ENCODE measurements around the gene TEX264. TPM values are rescaled to one million over a fixed set of nuclear protein-coding genes. Genes with fewer than 3 reads are reported as not detected.

TEX264 gene
- total RNA-seq, 4 donors from 2014 or later: 74.3 to 135 (median 122) TPM

GRCh38 chr3:51706021-51706485, 35.0 kb downstream of the TEX264 start:
- Histone ChIP-seq H3K9me3 (no peaks in the 10 kb centered on the region), H3K36me3 (peaks cover 10 to 19% of the 10 kb centered on the region in 2 donors), H3K27ac (no peak overlapping the region), H3K4me1 (peaks cover 4 to 9% of the 10 kb centered on the region in 2 donors), H3K4me3 (replicated peaks in 1 of 3) (no peak overlapping the region), H3K27me3 (no peaks in the 10 kb centered on the region)
- intact Hi-C loops (cut with DNase I): no loop called here
- no peak for DNase-seq
- WGBS, 2 donors: 75 to 86% methylated on average over 3 of the region's 3 CpGs
- TF ChIP-seq POLR2A (IDR thresholded peaks at IDR 0.05): no peak
- TF ChIP-seq, protein P1, sequence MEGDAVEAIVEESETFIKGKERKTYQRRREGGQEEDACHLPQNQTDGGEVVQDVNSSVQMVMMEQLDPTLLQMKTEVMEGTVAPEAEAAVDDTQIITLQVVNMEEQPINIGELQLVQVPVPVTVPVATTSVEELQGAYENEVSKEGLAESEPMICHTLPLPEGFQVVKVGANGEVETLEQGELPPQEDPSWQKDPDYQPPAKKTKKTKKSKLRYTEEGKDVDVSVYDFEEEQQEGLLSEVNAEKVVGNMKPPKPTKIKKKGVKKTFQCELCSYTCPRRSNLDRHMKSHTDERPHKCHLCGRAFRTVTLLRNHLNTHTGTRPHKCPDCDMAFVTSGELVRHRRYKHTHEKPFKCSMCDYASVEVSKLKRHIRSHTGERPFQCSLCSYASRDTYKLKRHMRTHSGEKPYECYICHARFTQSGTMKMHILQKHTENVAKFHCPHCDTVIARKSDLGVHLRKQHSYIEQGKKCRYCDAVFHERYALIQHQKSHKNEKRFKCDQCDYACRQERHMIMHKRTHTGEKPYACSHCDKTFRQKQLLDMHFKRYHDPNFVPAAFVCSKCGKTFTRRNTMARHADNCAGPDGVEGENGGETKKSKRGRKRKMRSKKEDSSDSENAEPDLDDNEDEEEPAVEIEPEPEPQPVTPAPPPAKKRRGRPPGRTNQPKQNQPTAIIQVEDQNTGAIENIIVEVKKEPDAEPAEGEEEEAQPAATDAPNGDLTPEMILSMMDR (IDR thresholded peaks at IDR 0.05): no peak

DNA sequence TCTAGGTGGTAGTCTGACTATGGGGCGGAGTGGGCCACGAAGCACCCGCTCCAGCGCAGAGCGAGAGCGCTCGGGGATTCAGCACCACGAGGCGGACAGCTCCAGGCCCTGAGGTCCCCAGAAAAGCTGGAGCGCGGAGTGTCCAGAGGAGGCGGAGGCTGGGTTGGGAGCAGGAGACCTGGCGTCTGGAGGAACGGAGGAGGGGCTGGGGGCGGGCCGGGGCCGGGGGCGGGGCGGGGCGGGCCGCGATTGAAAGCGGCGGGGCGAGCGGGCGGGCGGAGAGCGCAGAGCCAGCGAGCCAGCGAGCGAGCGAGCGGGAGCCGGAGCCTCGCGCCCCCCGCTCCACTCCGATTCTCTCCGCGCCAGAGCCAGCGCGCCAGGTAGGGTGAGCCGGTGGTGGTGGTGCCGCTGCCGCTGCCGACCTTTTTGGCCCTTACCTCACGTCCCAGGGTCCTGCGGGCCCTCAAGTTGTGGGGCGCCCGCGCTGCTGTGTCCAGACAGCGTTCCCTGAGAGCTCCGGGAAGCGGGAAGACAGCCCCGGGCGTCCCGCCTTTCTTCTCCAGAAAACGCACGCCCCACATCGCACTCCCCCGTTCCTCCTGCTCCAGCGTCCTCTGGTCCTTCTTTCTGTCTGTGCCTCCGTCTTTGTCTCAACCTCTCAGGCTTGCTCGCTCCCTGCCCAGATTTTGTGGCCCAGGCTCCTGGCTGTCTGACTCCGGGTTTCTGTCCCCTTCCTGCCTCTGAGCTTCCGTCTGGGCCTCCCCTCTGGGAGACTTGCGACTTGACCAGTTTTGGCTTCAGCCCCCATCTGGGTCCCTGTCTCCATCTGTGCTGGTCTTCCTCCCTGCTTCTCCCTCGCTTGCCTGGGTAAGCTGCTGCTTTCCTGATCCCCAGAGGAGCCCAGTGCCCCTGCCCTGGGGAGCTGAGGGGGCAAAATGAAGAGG, 36.0 kb downstream of the TEX264 start, which contains the start of gene GRM2:
TSS of gene GRM2 (plus strand) at position 281 of the 944 bp plus-strand sequence. CDS start 1,916 bp downstream, outside the sequence.
- no peaks in the 10 kb centered on the region for H3K27me3 ChIP-seq
- H3K9me3 ChIP-seq: no peaks in the 10 kb centered on the region
- TF ChIP-seq, protein P1 (IDR thresholded peaks at IDR 0.05): no peak
- TF ChIP-seq POLR2A (IDR thresholded peaks at IDR 0.05): no peak
- H3K27ac ChIP-seq: no peak within 1 kb of the TSS
- intact Hi-C loops (cut with DNase I): no loop called here
- peaks cover 9 to 10% of the 10 kb centered on the region in 2 donors for H3K36me3 ChIP-seq
- H3K4me3 ChIP-seq (replicated peaks in 1 of 3): peak within 1 kb of the TSS in 1 of 3 donors; percentile 8
- H3K4me1 ChIP-seq: peaks cover 4 to 9% of the 10 kb centered on the region in 2 donors
- 4 to 19% methylated on average over 21 to 28 of the region's 69 CpGs for WGBS, 2 donors
- peak; percentile 87 for DNase-seq

- H3K36me3 ChIP-seq: peaks cover 7 to 8% of the 10 kb centered on the region in 2 donors
- no peaks in the 10 kb centered on the region for H3K27me3 ChIP-seq
- no peak for DNase-seq
- no peak overlapping the region for H3K27ac ChIP-seq
- H3K9me3 ChIP-seq: no peaks in the 10 kb centered on the region
- intact Hi-C loops (cut with DNase I): no loop called here
- H3K4me1 ChIP-seq: peaks cover 4 to 9% of the 10 kb centered on the region in 2 donors
- TF ChIP-seq, protein P1 (IDR thresholded peaks at IDR 0.05): no peak
- no peak for TF ChIP-seq POLR2A (IDR thresholded peaks at IDR 0.05)
- WGBS, 2 donors: 75 to 81% methylated on average over 3 of the region's 3 CpGs
- no peak overlapping the region for H3K4me3 ChIP-seq (replicated peaks in 1 of 3)
These were observed 37.3 kb downstream of the TEX264 start for GRCh38 chr3:51708216-51708845.

GRCh38 chr3:51709004-51709420, 38.0 kb downstream of the TEX264 start:
- DNase-seq: no peak
- Histone ChIP-seq H3K27me3 (no peaks in the 10 kb centered on the region), H3K9me3 (no peaks in the 10 kb centered on the region), H3K36me3 (peaks cover under 1% of the 10 kb centered on the region in 2 donors), H3K27ac (no peak overlapping the region), H3K4me3 (replicated peaks in 1 of 3) (no peak overlapping the region), H3K4me1 (peaks cover 4 to 9% of the 10 kb centered on the region in 2 donors)
- 90 to 91% methylated on average over 7 to 16 of the region's 17 CpGs for WGBS, 2 donors
- TF ChIP-seq, protein P1 (IDR thresholded peaks at IDR 0.05): no peak
- no peak for TF ChIP-seq POLR2A (IDR thresholded peaks at IDR 0.05)
- intact Hi-C loops (cut with DNase I): no loop called here
